ENCODE results near the gene CAPN15.

Gene CAPN15

GRCh38 chr16:563072-563644 is 35.6 kb downstream of the CAPN15 start:
- no peak for DNase-seq

- DNase-seq = no peak
Observed at GRCh38 chr16:564690-565418, 37.3 kb downstream of the CAPN15 start.

GRCh38 chr16:565419-566330 is 38.2 kb downstream of the CAPN15 start:
- no peak for DNase-seq

- DNase-seq = peak; percentile 46 to 52
Observed at GRCh38 chr16:566475-567372, 39.2 kb downstream of the CAPN15 start, which contains the start of gene NHLRC4. Gene NHLRC4 (plus strand): TSS chr16:567005. CDS start chr16:568048, 1,043 bp downstream.

- no peak for DNase-seq
Observed at GRCh38 chr16:567373-568256, 40.1 kb downstream of the CAPN15 start.

GRCh38 chr16:568401-569258 is 41.1 kb downstream of the CAPN15 start:
- DNase-seq = no peak

GRCh38 chr16:569445-570254 is 42.1 kb downstream of the CAPN15 start, which contains the start of gene PIGQ:
Gene PIGQ (plus strand): TSS chr16:569968. CDS start chr16:574075, 4,107 bp downstream.
- peak; percentile 65 to 73 for DNase-seq

GRCh38 chr16:572865-573650 is 45.5 kb downstream of the CAPN15 start:
- no peak for DNase-seq

- no peak for DNase-seq
Observed at GRCh38 chr16:574021-574760, 46.7 kb downstream of the CAPN15 start.

GRCh38 chr16:575354-576196 is 48.1 kb downstream of the CAPN15 start:
- DNase-seq = no peak

- no peak for DNase-seq
Observed at GRCh38 chr16:576197-576822, 48.8 kb downstream of the CAPN15 start.

GRCh38 chr16:576823-577201 is 49.3 kb downstream of the CAPN15 start:
- no peak for DNase-seq

- no peak for DNase-seq
Observed at GRCh38 chr16:577796-578195, 50.3 kb downstream of the CAPN15 start.

- no peak for DNase-seq
Observed at GRCh38 chr16:578232-578869, 50.8 kb downstream of the CAPN15 start.

- peak; percentile 74 to 75 for DNase-seq
Observed at GRCh38 chr16:578870-579405, 51.4 kb downstream of the CAPN15 start.

All from CD4-positive, alpha-beta T cell treated with Interleukin-1 beta for 1 hour (primary cell).